Measurements from ENCODE around the gene RTN4RL2.
A peak's percentile ranks its signal among the peaks of the same experiment; 100 is the strongest.

RTN4RL2 gene

GRCh38 chr11:57426439-57426928 is 33.8 kb upstream of the RTN4RL2 start:
- Mint-ChIP-seq H3K4me1 (peaks cover 60% of the 10 kb centered on the region), H3K36me3 (peaks cover 43% of the 10 kb centered on the region), H3K4me3 (peak overlapping the region; percentile 91), H3K27ac (peak overlapping the region; percentile 96), H3K9me3 (no peaks in the 10 kb centered on the region), H3K27me3 (peaks cover 17% of the 10 kb centered on the region)
- CTCF ChIA-PET, result interaction anchor here (0.7 to 2.1 kb wide), 3 partner anchors 16 to 81 kb away, joined by 3 to 7 read pairs (median 6); no protein-coding TSS in a partner anchor
- DNase-seq, result no peak

DNA sequence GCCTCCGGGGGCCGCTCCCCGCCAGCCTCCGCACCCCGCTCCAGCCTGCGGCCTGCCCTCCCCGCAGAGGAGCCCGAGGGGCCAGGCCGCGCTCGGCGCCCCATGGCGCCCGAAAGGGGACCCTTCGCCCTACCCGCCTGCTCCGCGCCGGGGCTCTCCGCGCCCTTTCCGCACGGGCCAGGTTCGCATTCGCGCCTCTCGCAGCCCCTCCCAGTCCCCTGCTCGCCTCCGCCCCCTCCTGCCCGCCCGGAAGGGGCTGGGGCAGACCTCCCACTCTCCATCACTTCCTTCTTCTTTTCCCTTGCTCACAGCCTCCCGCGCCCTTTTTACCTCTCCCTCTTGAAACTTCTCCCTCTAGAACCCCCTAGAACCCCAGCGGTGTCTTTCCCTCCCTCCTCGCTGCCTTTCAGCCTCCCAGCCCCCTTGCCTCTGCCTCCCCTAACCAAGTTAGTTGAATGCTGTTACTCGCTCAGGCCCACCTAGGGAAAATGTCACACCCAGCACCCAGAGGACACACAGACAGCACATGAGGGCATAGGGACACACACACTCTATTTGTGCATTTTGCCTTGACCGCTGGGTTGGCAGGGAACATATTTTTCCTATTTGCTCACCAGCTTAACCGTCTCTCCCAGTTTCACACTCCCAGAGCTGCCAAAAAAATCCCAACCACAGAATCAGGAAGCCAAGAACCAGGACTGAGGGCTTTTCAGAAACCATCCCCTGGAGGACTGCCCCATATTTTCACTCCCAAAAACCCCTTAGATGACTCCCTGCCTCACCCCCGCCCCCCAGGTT is 33.2 kb upstream of the RTN4RL2 start, which contains the start of gene SLC43A3:
SLC43A3 (minus strand) TSS at position 193 of the 798 bp plus-strand sequence. CDS start 949 bp downstream, outside the sequence.
- H3K9me3 Mint-ChIP-seq, result no peaks in the 10 kb centered on the region
- peak within 1 kb of the TSS; percentile 96 for H3K27ac Mint-ChIP-seq
- DNase-seq, result peak; percentile 84
- H3K4me1 Mint-ChIP-seq, result peaks cover 53% of the 10 kb centered on the region
- CTCF ChIA-PET, result interaction anchor here (0.8 to 2.1 kb wide), 6 partner anchors 9 to 81 kb away, joined by 3 to 7 read pairs (median 5); no protein-coding TSS in a partner anchor
- H3K4me3 Mint-ChIP-seq, result peak within 1 kb of the TSS; percentile 91
- H3K27me3 Mint-ChIP-seq, result peaks cover 19% of the 10 kb centered on the region
- peaks cover 36% of the 10 kb centered on the region for H3K36me3 Mint-ChIP-seq

- H3K4me3 Mint-ChIP-seq, result peak overlapping the region; percentile 91
- peaks cover 30% of the 10 kb centered on the region for H3K36me3 Mint-ChIP-seq
- peaks cover 22% of the 10 kb centered on the region for H3K27me3 Mint-ChIP-seq
- peak overlapping the region; percentile 34 for H3K27ac Mint-ChIP-seq
- CTCF ChIA-PET, result interaction anchor here (0.6 to 2.1 kb wide), 6 partner anchors 8 to 100 kb away, joined by 3 to 6 read pairs (median 4); no protein-coding TSS in a partner anchor
- DNase-seq, result no peak
- no peaks in the 10 kb centered on the region for H3K9me3 Mint-ChIP-seq
- H3K4me1 Mint-ChIP-seq, result peaks cover 48% of the 10 kb centered on the region
These were observed 32.6 kb upstream of the RTN4RL2 start for GRCh38 chr11:57427727-57428082.

GRCh38 chr11:57428643-57429042 is 31.7 kb upstream of the RTN4RL2 start:
- H3K27ac Mint-ChIP-seq, result no peak overlapping the region

DNA sequence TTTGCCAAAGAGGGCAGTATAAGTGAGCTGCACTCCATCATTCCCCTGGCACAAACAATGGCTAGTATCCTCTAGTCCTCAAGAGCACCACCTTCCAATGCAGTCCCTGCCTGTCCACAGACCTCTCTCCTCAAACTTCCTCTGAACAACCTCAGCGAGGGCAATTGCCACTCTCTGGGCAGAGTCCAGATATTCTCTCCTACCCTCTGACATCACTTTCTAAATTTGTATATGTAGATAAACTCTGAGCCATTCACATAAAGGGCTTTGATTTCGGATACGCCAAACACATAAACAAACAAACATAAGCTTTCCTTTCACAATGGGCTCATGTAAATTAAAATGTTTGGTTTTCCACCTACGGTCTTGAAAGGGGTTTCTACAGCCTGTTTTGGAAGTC is 30.4 kb upstream of the RTN4RL2 start:
- CTCF ChIA-PET, result interaction anchor here (0.9 to 1.6 kb wide), 3 partner anchors 14 to 62 kb away, joined by 4 to 10 read pairs (median 4); no protein-coding TSS in a partner anchor
- Mint-ChIP-seq H3K36me3 (peaks cover 10% of the 10 kb centered on the region), H3K27ac (no peak overlapping the region), H3K4me1 (peaks cover 26% of the 10 kb centered on the region), H3K27me3 (peaks cover 22% of the 10 kb centered on the region), H3K4me3 (no peak overlapping the region), H3K9me3 (no peaks in the 10 kb centered on the region)
- DNase-seq, result no peak

More at GRCh38 chr11:57428643-57429042, 31.7 kb upstream of the RTN4RL2 start:
- CTCF ChIA-PET, result interaction anchor here (1.6 kb wide), 1 partner anchor 65 kb away, joined by 6 read pairs; no protein-coding TSS in a partner anchor
- Mint-ChIP-seq H3K9me3 (no peaks in the 10 kb centered on the region), H3K4me1 (peaks cover 39% of the 10 kb centered on the region), H3K4me3 (no peak overlapping the region), H3K27me3 (peaks cover 22% of the 10 kb centered on the region), H3K36me3 (peaks cover 22% of the 10 kb centered on the region)
- no peak for DNase-seq

DNA sequence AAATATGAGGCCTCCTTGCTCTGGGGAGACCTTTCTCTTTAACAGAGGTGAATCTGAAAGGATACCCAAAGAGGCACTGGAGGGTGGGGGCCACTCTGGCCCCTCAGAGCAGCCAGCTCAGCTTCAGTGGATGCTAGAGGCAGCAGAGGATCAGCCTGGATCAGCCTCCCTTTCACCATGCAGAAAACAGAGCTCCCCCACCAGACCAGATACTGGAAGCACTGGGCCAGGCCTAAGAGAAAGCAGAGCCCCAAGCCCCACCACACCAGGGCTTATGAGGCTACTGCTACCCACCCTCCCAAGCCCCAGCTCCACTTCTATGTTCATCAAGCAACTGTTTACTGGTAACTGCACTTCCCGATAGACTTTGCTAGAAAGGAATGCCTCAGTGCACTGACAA is 29.4 kb upstream of the RTN4RL2 start:
- H3K4me3 Mint-ChIP-seq, result no peak overlapping the region
- H3K9me3 Mint-ChIP-seq, result no peaks in the 10 kb centered on the region
- H3K36me3 Mint-ChIP-seq, result peaks cover 5% of the 10 kb centered on the region
- peaks cover 16% of the 10 kb centered on the region for H3K4me1 Mint-ChIP-seq
- peaks cover 26% of the 10 kb centered on the region for H3K27me3 Mint-ChIP-seq
- H3K27ac Mint-ChIP-seq, result no peak overlapping the region
- DNase-seq, result no peak
- CTCF ChIA-PET, result interaction anchor here (1.3 to 1.6 kb wide), 2 partner anchors 27 to 85 kb away, joined by 5 to 10 read pairs; no protein-coding TSS in a partner anchor

DNA sequence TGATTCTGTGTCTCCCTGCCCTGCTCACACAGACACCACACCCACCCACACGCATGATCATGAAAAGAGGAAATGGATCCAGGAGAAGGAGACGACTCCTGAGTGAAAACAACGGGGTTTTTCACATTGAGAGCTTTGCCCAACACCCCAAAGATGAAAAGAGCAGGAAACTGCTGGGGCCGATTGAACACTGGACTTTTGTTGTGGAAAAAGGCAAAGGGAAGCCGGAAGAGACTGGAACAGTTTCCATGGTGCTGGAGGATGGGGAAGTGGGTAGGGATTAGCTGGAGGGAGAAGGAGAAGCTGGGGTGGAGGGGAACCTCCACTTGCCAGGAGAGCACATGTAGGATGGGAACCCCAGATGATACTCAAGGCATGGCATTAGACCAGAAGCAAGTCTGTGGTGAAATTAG is 28.2 kb upstream of the RTN4RL2 start:
- H3K9me3 Mint-ChIP-seq, result no peaks in the 10 kb centered on the region
- H3K36me3 Mint-ChIP-seq, result no peaks in the 10 kb centered on the region
- peaks cover 6% of the 10 kb centered on the region for H3K4me1 Mint-ChIP-seq
- H3K4me3 Mint-ChIP-seq, result no peak overlapping the region
- no peak overlapping the region for H3K27ac Mint-ChIP-seq
- no peak for DNase-seq
- CTCF ChIA-PET, result interaction anchor here (3.4 kb wide), 1 partner anchor 25 kb away, joined by 21 read pairs; no protein-coding TSS in a partner anchor
- H3K27me3 Mint-ChIP-seq, result peaks cover 29% of the 10 kb centered on the region

DNA sequence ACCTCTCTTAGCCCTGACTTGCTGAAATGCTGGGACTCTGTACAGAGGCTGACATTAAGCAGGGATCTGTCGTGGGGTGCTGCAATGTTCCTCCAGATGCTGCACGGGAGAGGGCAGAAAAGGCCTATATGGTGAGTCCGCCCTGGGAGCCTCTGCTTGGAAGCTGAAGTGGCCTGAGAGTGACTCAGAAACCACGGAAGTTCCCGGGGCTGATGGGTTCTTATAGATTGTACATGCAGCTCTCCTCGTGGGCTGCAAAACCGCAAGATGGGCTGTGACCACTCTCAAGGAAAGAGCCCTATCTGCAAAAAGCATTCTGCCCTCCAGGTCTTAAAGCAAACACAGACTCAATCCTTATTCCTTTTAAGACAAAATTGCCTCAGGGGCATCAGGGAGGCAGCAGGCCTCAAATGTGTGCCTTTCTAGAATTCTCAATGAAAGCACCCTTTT is 27.6 kb upstream of the RTN4RL2 start:
- CTCF ChIA-PET, result interaction anchor here (3.4 kb wide), 1 partner anchor 25 kb away, joined by 21 read pairs; no protein-coding TSS in a partner anchor
- Mint-ChIP-seq H3K36me3 (no peaks in the 10 kb centered on the region), H3K4me1 (peaks cover under 1% of the 10 kb centered on the region), H3K9me3 (no peaks in the 10 kb centered on the region), H3K4me3 (no peak overlapping the region), H3K27me3 (peaks cover 29% of the 10 kb centered on the region), H3K27ac (no peak overlapping the region)
- DNase-seq, result no peak

DNA sequence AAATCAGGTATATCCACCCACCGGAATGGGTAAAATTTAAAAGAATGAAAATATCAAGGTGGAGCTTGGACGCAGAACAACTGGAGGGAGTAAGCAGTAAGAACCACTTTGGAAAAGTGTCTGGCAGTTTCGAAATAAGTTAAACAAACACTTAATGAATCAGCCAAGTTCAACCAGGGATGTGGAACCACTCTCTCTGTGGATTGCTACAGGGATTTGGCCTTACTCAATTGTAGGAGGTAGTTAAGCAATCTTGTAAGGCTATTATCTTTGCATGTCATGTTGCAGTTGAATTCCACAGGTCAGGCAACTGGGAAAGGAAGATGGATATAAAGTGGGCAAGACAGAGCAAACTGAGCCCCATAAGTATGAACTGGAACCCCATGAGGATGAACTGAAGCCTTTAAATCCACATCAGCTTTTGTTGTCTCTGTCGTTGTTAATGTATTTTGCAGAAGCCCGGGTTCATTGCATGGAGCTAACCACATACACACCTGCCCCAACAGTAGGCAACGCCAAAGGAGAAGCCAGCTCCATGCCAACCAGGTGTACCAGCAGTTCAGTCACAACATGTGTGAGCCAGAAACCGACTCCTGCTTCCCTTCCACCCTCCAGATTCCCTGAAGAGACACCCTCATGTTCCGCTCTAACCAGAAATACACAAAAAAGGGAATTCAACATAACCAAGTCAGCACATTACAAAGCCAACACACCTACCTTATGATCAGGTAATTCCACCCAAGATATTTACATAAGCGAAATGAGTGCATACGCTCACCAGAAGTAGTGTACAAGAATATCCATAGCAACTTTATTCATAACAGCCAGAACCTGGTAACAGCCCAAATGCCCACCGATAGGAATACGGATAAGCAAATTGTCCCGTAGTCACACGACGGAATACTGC is 25.4 kb upstream of the RTN4RL2 start:
- Mint-ChIP-seq H3K36me3 (no peaks in the 10 kb centered on the region), H3K9me3 (no peaks in the 10 kb centered on the region), H3K27me3 (peaks cover 30% of the 10 kb centered on the region), H3K4me1 (no peaks in the 10 kb centered on the region), H3K27ac (no peak overlapping the region), H3K4me3 (no peak overlapping the region)
- CTCF ChIA-PET, result interaction anchor here (0.8 to 3.4 kb wide), 3 partner anchors 23 to 58 kb away, joined by 3 to 21 read pairs (median 3); no protein-coding TSS in a partner anchor
- no peak for DNase-seq

DNA sequence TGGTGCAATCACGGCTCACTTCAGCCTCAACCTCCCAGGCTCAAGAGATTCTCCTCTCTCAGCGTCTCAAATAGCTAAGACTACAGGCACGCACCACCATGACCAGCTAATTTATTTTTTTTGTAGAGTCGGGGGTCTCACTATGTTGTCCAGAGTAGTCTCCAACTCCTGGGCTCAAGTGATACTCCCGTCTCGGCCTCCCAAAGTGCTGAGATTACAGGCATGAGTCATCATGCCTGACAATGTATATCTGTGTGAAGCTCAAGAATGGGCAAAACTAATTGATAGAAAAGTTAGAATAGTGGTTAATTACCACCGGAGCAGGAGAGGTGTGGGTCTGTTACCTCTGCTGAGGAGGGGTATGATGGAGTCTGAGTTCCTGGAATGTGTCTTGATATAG is 24.3 kb upstream of the RTN4RL2 start:
- H3K27ac Mint-ChIP-seq, result no peak overlapping the region
- H3K9me3 Mint-ChIP-seq, result no peaks in the 10 kb centered on the region
- no peaks in the 10 kb centered on the region for H3K4me1 Mint-ChIP-seq
- CTCF ChIA-PET, result interaction anchor here (1.0 to 2.1 kb wide), 3 partner anchors 8 to 57 kb away, joined by 3 to 11 read pairs (median 3); no protein-coding TSS in a partner anchor
- H3K4me3 Mint-ChIP-seq, result no peak overlapping the region
- DNase-seq, result no peak
- peaks cover 32% of the 10 kb centered on the region for H3K27me3 Mint-ChIP-seq
- no peaks in the 10 kb centered on the region for H3K36me3 Mint-ChIP-seq

DNA sequence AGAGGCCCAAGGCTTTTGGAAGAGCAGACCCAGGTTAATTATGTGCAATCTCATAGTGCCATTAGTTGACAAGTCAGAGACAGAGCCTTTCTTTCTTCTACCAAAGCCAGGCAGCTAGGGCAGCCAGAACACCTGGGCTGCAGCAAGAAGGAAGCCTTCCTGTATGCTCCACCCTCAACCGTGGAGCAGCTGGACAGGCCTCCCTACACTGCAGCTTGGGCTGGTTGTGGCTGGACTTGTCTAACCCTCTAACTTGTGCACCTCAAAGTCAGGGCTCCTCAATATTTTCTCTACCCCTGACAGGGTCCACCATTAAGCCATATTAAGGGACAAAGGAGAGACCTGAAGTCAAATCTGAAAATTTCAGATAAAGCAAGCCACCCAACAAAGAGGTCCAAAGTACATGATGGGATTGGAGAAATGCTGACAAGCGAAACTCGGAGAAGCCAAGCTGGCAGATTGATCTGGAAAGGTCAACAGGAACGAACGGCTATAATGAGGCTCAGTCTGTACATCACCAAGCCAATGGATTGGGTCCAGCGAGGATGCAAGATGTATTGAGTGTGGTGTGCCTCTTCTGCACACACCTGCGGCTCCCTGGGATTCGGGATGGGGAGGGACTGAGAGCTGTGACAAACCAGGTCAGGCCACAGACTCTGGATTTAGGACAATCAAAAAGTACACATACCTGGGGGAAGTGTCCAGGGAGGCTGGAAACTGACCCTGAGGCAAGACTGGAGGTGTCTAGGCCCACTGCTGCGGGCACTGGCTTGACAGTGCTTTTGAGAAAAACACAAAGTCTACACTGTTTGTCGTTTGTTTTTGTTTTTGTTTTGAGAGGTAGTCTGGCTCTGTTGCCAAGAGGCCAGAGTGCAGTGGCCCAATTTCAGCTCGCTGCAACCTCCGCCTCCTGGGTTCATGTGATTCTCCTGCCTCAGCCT is 21.7 kb upstream of the RTN4RL2 start:
- H3K27me3 Mint-ChIP-seq, result peaks cover 27% of the 10 kb centered on the region
- H3K27ac Mint-ChIP-seq, result no peak overlapping the region
- no peak overlapping the region for H3K4me3 Mint-ChIP-seq
- CTCF ChIA-PET, result interaction anchor here (0.6 to 1.7 kb wide), 2 partner anchors 32 to 43 kb away, joined by 3 read pairs; no protein-coding TSS in a partner anchor
- no peak for DNase-seq
- no peaks in the 10 kb centered on the region for H3K9me3 Mint-ChIP-seq
- no peaks in the 10 kb centered on the region for H3K36me3 Mint-ChIP-seq
- no peaks in the 10 kb centered on the region for H3K4me1 Mint-ChIP-seq

DNA sequence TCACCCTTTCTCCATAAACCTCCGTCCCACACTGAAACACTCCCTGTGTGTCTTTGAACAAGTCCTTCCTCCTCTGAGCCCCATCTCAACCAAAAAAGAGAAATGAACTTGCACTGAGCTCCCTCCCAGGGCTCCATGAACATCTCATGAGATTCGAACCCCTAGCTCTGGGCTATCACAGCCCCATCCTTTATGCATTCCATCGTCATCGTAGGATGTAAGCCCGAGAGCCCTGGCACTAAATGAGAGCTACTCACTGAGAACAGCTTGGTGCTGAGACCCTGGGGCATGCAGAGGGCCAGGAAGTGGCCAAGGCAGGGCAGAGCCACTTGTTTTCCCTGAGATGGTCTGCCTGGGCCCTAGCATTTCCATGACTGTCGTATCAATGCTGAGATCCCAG is 20.5 kb upstream of the RTN4RL2 start:
- CTCF ChIA-PET, result interaction anchor here (1.7 kb wide), 1 partner anchor 34 kb away, joined by 3 read pairs; no protein-coding TSS in a partner anchor
- H3K4me3 Mint-ChIP-seq, result no peak overlapping the region
- no peak for DNase-seq

More for the DNA sequence above, 20.5 kb upstream of the RTN4RL2 start:
- H3K36me3 Mint-ChIP-seq, result no peaks in the 10 kb centered on the region
- peaks cover 27% of the 10 kb centered on the region for H3K27me3 Mint-ChIP-seq
- no peak overlapping the region for H3K27ac Mint-ChIP-seq
- H3K9me3 Mint-ChIP-seq, result no peaks in the 10 kb centered on the region
- H3K4me1 Mint-ChIP-seq, result no peaks in the 10 kb centered on the region
